Kidney glomerular epithelial cell (primary cell): Measurements from ENCODE around the gene PLD1.

Experiments used
- DNase-seq: peaks from one replicate; lab custom pipeline; 2025; lab: John Stamatoyannopoulos, UW

PLD1 gene

GRCh38 chr3:171745577-171746319 is 64.5 kb downstream of the PLD1 start:
- DNase-seq: no peak

GRCh38 chr3:171744158-171744741 is 66.0 kb downstream of the PLD1 start:
- no peak for DNase-seq

DNA sequence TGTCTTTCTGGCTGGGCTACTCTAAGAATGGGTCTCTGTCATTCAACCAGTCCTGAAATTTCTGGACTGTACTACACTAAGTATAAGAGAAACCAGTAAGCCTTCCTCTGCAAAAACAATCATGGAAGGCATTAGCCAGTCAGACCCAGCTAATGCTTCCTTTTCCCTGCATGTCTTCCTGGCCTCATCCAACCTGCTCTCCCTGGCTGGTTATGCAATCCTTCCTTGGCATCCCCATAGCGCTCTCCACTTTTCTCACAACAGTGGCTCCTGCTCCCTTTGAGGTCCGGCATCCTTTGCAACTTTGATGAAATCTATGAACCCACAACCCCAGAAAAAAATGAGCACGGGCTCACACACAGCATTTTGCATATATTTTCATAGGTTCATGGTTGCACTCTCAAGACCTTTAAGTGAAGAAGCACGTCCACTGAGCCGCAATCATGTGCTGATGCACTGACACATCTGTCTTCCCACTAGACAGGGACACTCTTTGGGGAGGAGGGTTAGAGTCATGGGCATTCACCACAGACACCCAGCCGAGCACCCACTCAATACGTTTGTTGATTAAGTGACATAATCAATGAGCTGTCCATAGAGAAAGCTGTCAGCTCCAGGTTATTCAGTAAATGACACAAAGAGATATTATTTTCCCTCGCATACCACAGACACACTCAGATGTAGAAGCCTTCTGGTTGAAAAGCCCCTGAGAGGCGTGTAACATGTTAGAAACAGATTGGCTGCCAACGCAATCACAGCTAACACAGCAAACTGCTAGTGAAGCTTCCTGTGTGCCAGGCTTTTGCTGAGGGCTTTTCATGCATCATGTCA is 66.7 kb downstream of the PLD1 start:
- peak; percentile 14 for DNase-seq

DNA sequence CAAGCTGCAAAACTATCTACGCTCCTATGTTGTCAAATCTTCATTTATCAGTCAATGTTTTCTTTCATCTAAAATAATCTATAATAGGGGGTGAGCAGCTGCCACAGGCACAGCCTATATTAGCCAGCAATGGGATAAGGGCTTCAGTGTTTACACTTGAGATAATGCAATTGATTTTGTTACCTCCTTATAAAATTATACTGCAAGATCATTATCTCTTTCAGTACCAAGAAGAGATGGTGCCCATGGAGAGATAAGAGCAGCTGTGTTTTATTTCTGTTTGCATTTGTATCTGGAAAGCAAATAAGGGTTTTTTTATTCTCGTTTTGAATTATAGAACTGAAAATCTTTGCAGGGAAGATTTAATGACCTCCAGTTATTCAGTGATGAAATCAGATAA is 68.9 kb downstream of the PLD1 start:
- no peak for DNase-seq

DNA sequence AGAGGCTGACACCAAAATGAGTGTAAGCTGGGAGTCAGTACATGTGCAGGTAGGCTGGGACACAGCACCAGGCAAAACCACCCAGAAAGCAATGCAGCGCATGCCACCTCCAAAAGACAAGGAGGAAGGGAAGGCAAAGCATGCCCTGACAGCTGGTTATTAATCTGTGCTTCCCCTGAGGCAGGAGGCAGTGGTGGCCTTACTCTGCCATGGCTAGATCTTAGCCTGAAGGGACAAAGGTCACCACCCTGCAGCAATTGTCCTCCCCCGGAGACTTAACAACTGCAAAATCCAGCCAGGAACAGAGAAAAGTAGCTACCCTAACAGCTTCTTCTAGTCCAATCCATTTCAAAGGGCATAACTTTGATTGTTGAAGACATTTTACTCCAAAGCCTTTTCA is 73.7 kb downstream of the PLD1 start:
- DNase-seq: no peak

DNA sequence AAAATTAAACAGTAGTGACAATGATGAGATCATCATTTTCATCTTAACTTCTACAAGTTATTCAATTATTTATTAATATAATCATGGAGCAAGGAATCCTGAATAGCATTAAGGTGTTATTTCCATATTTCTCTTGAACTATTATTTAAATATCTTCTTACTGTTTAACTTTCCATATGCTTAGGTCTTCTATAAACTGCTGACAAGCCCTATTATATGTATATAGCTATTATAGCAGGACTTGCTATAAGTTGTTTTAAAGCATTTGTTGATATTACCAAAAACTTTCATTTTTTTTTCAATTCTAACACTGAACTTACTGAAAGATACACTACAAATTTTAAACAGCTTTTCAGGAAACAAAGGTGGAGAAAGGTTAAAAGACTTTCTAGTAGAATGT is 76.7 kb downstream of the PLD1 start:
- no peak for DNase-seq

DNA sequence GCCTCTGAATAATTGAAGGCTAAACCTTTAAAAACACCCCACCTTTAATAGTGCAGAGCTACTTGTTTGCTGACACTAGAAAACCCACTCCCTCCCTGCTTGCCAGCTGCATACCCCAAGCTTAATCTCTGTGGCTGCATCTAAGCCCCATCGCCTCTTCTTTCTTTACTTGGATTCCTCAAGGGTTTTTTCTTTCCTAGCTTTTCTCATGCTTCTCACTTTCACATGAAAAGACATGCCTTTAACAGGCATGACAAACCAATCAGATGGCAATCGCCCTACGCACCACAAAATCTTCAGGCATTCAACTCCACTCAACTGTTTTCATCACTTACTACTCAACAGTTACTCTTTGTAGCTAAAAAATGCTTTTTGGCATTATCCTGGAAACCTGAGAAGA is 77.5 kb downstream of the PLD1 start:
- DNase-seq: no peak

DNA sequence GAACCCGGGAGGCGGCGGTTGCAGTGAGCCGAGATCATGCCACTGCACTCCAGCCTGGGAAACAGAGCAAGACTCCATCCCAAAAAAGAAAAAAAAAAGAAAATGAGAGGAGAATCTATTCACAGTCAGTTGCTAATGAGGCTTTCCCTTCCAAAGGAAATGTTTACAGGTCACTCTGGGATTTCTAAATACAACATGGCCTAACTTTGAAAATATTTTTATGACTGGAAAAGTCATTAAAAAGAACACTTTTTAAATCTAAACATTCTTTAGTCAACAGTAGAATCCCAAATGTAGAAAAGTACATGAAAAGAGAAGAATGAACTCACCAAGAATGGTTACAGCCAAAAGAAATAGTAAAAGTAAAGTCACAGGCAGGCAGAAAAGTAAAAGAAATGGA is 78.6 kb downstream of the PLD1 start:
- no peak for DNase-seq

- DNase-seq: no peak
These were observed 80.6 kb downstream of the PLD1 start for GRCh38 chr3:171729452-171730334.

DNA sequence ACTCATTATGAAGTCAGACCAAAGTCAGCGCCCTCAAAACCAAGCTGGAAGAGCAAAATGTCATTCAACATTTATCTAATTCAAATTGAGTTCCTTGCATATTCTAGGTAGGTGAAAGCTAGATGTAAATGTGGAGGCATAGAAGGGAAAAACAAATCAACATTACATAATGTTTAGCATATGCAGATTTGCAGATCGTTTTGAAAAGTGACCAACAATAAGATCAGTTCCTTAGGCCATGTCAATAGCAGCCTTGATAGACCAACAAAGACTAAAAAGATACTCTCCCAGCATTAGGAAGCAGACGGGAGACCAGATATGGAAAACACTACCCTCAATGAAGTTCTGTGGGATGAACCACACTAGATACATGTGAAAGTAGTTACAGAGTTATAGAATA is 83.0 kb downstream of the PLD1 start:
- no peak for DNase-seq

GRCh38 chr3:171718493-171719185 is 91.6 kb downstream of the PLD1 start:
- no peak for DNase-seq

GRCh38 chr3:171715155-171715554 is 95.1 kb downstream of the PLD1 start:
- no peak for DNase-seq

GRCh38 chr3:171712171-171712938 is 97.9 kb downstream of the PLD1 start:
- peak; percentile 5 for DNase-seq

DNA sequence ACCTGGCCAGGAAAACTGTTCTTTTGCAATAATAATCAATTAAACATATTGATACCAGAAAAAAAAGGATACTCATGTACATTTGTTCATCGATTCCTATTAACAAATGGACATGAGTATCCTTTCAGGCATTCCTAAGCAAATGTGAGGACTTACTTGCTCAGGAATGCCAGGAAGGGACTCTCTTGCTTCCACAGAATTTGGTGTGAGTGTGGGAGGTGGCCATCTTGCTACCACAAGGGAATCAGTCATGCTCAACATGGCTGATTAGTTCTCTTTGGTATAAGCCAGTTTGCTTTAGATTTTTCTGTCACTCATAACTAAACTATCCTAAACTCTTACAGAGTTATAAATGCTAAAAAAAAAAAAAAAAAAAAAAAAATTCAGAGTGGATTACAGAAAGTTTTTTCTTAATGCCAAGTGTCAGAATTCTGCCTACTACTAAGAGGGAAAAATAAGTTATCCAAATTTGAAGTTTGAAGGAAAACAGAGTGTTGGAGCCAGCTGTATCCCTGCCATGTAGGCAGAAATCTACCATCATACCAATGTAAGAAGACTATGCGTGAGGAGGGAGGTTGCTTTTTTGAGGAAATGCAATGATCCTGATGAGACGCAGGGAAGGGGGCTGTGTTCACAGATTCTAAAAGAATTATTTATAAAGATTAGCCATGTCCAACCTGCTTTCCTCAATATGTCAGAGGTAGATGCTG is 98.7 kb downstream of the PLD1 start:
- peak; percentile 8 for DNase-seq

GRCh38 chr3:171710359-171710758 is 99.9 kb downstream of the PLD1 start:
- no peak for DNase-seq

- no peak for DNase-seq
These were observed 105.5 kb downstream of the PLD1 start for GRCh38 chr3:171704814-171705213.

DNA sequence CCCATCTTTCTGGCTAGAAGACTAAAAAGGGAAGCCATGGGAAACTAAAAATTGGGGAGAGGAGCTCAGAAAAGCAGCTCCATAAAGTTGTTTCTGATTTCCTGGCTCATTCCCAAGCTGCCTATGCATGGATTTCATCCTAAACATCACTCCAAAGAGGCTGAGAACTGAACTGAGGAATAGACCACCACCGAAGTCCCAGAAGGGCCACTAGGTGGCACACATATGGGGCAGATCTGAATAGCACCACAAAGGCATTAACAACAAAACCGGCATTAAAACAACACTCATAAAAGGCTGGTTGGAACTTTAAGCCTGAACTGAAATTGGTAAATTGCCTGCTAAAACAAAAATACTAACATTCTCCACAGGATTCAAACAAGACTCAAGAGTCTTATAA is 106.3 kb downstream of the PLD1 start:
- no peak for DNase-seq

DNA sequence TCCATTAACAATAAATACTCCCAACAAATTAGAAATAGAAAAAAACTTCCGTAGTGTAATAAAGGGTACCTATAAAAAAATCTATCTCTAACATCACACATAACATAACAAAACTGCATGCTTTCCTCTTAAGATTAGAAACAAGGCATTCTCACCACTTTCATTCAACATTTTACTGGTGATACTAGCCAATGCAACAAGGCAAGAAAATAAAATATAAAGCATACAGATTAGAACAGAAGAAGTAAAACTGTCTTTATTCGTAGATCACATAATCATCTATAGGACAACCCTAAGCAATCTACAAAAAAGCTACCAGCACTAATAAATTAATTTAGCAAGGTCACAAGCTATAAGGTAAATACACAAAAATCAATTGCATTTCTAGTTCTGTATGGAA is 107.1 kb downstream of the PLD1 start:
- DNase-seq: no peak

DNA sequence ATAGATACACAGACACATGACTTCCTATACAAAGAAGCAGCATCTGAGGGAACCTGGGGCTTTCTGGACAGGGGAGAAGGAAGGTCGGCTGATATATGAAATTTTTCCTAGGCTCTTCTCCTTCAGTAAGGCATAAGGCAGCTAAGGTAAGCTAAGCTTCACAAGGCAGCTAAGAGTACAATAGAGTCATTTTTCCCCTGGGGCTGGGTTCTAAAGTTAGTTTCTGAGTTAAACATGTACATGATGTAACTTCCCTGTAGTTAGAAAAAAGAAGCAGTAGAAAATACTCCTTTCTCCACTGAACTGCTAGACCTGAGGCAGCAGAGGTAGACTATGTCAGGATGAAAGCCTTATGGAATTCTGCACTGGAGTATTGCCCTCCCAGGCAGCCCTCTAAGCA is 109.6 kb downstream of the PLD1 start:
- no peak for DNase-seq

- no peak for DNase-seq
These were observed 110.1 kb downstream of the PLD1 start for GRCh38 chr3:171700157-171700556.
